Measurements from ENCODE around the gene PGLYRP2. TPM values are rescaled to one million over a fixed set of nuclear protein-coding genes. Genes with fewer than 3 reads are reported as not detected.
"Not testable (repeated sequence)": the region's sequence is repeated elsewhere in the genome, so short reads cannot be mapped to it uniquely, and the experiment has no call there.

Gene PGLYRP2
- total and polyA plus RNA-seq, 2 experiments from 2014 or later = not detected

DNA sequence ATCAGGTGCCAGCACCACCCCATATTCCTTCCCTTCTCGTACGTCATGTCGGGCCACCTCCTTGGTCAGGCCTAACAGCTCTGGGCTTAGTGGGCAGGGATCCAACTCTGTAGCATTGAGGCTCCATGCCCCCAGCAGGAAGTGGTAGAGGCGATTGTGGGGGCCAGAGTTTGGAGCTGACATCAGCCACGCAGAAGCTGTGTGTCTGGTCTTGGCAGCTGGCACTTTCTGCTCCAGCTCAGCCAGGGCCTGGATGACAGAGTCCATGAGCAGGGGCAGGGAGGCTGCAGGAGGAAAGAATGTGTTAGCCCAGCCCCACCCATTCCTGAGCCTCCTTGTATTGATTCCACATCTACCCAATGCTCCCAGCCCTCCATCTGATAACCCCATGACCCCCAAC, 3.0 kb downstream of the PGLYRP2 start:
- H3K27ac ChIP-seq = no peak overlapping the region
- TF ChIP-seq EZH2 (IDR thresholded peaks at IDR 0.05; ENCODE audit: insufficient read depth, poor library complexity, severe bottlenecking) (no peak), EZH2phosphoT487 (IDR thresholded peaks at IDR 0.05; ENCODE audit: insufficient read depth, low read depth) (no peak)
- no peak overlapping the region for H3K4me2 ChIP-seq (ENCODE audit: unreplicated experiment)
- H2AFZ ChIP-seq = no peak overlapping the region
- H3K27me3 ChIP-seq (replicated peaks; ENCODE audit: insufficient read depth) = no peaks in the 10 kb centered on the region; the same call in 1 of the 2 replicates
- H3F3A ChIP-seq (ENCODE audit: insufficient read depth) = no peaks in the 10 kb centered on the region
- H3K4me3 ChIP-seq = no peak overlapping the region
- H3K4me1 ChIP-seq (ENCODE audit: insufficient read depth) = no peaks in the 10 kb centered on the region
- no peaks in the 10 kb centered on the region for H3K36me3 ChIP-seq (ENCODE audit: low read depth)
- 36 to 40% methylated on average over 5 of the region's 5 CpGs for WGBS, 2 experiments (ENCODE audit: low coverage in 1 of 2, low lambda C conversion rate in 2 of 2, missing lambda C conversion rate in 2 of 2)
- no peak for DNase-seq
- no peak overlapping the region for H3K9ac ChIP-seq
- in situ Hi-C loops (cut with MboI) = no loop called here
- H3K9me2 ChIP-seq (ENCODE audit: insufficient read depth) = no peaks in the 10 kb centered on the region
- H4K20me1 ChIP-seq (ENCODE audit: insufficient read depth) = no peaks in the 10 kb centered on the region
- no peaks in the 10 kb centered on the region for H3K79me2 ChIP-seq (ENCODE audit: insufficient read depth)
- no peaks in the 10 kb centered on the region for H3K9me3 ChIP-seq (ENCODE audit: low read depth)

DNA sequence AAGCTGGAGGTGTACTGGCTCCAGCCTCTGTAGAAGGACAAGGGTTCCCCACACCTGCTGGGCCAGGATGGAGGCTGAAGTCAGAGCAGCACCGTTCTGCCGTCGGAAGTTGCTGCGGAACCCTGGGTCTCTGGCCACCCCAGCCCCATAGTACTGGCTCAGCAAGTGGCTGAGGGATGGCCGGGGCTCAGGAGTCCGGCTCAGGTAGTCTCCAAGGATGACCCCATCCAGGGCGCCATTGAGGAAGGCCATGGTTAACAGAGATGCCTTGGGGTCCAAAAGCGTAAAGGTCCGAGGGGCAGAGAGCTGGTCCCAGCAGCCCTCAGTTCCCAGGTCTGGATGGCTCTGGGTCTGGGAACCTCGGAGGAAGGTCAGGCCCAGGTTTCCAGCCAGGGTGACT, 3.7 kb downstream of the PGLYRP2 start:
- Histone ChIP-seq H3K4me1 (ENCODE audit: insufficient read depth) (no peaks in the 10 kb centered on the region), H3K9me3 (ENCODE audit: low read depth) (no peaks in the 10 kb centered on the region), H3K36me3 (ENCODE audit: low read depth) (no peaks in the 10 kb centered on the region), H3K79me2 (ENCODE audit: insufficient read depth) (no peaks in the 10 kb centered on the region), H3K27ac (no peak overlapping the region), H2AFZ (no peak overlapping the region), H3F3A (ENCODE audit: insufficient read depth) (no peaks in the 10 kb centered on the region), H3K9ac (no peak overlapping the region), H3K4me3 (no peak overlapping the region), H3K9me2 (ENCODE audit: insufficient read depth) (no peaks in the 10 kb centered on the region), H4K20me1 (ENCODE audit: insufficient read depth) (no peaks in the 10 kb centered on the region), H3K27me3 (replicated peaks; ENCODE audit: insufficient read depth) (no peaks in the 10 kb centered on the region; the same call in 1 of the 2 replicates), H3K4me2 (ENCODE audit: unreplicated experiment) (no peak overlapping the region)
- in situ Hi-C loops (cut with MboI) = no loop called here
- no peak for TF ChIP-seq EZH2phosphoT487 (IDR thresholded peaks at IDR 0.05; ENCODE audit: insufficient read depth, low read depth)
- no peak for TF ChIP-seq EZH2 (IDR thresholded peaks at IDR 0.05; ENCODE audit: insufficient read depth, poor library complexity, severe bottlenecking)
- DNase-seq = no peak
- 75 to 79% methylated on average over 10 of the region's 10 CpGs for WGBS, 2 experiments (ENCODE audit: low coverage in 1 of 2, low lambda C conversion rate in 2 of 2, missing lambda C conversion rate in 2 of 2)

DNA sequence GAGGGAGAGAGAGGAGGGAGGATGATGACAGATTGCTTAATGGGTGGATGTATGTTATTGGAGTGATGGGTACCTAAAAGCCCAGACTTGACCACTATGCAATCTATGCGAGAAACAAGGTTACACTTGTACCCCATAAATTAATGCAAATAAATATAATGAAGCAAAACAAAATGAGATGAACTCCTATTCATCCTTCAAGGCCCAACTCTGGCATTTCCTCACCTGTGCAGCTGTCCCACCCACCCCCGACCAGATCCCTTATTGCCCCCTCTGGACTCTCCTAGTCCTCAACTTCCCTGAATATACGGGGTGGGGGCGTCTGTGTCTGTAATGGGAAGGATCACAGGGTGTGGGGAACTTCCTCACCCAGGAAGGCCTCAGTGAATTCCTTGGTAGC, 4.1 kb downstream of the PGLYRP2 start:
- no peak for DNase-seq
- Histone ChIP-seq H3K36me3 (ENCODE audit: low read depth) (no peaks in the 10 kb centered on the region), H3K27ac (no peak overlapping the region), H3K9ac (no peak overlapping the region), H3K27me3 (replicated peaks; ENCODE audit: insufficient read depth) (no peaks in the 10 kb centered on the region; the same call in 1 of the 2 replicates), H3K9me2 (ENCODE audit: insufficient read depth) (no peaks in the 10 kb centered on the region), H3K4me3 (no peak overlapping the region), H4K20me1 (ENCODE audit: insufficient read depth) (no peaks in the 10 kb centered on the region), H3K4me2 (ENCODE audit: unreplicated experiment) (no peak overlapping the region), H3F3A (ENCODE audit: insufficient read depth) (no peaks in the 10 kb centered on the region), H3K4me1 (ENCODE audit: insufficient read depth) (no peaks in the 10 kb centered on the region), H2AFZ (no peak overlapping the region), H3K9me3 (ENCODE audit: low read depth) (no peaks in the 10 kb centered on the region), H3K79me2 (ENCODE audit: insufficient read depth) (no peaks in the 10 kb centered on the region)
- no peak for TF ChIP-seq EZH2phosphoT487 (IDR thresholded peaks at IDR 0.05; ENCODE audit: insufficient read depth, low read depth)
- no peak for TF ChIP-seq EZH2 (IDR thresholded peaks at IDR 0.05; ENCODE audit: insufficient read depth, poor library complexity, severe bottlenecking)
- WGBS, 2 experiments (ENCODE audit: low coverage in 1 of 2, low lambda C conversion rate in 2 of 2, missing lambda C conversion rate in 2 of 2) = 35 to 37% methylated on average over 4 of the region's 4 CpGs
- in situ Hi-C loops (cut with MboI) = no loop called here

DNA sequence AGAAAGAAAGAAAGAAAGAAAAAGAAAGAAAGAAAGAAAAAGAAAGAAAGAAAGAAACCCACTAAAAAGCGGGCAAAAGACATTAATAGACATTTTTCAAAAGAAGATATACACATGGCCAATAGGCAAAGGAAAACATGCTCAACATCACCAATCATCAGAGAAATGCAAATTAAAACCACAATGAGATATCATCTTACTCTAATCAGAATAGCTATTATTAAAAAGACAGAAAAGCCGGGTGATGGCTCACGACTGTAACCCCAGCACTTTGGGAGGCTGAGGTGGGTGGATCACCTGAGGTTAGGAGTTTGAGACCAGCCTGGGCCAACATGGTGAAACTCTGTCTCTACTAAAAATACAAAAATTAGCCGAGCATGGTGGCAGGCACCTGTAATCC, 5.5 kb downstream of the PGLYRP2 start:
- H3K27ac ChIP-seq; H3K4me3 ChIP-seq; H3K79me2 ChIP-seq (ENCODE audit: insufficient read depth); H3K36me3 ChIP-seq (ENCODE audit: low read depth); DNase-seq; H3F3A ChIP-seq (ENCODE audit: insufficient read depth); in situ Hi-C loops (cut with MboI); H3K27me3 ChIP-seq (replicated peaks; ENCODE audit: insufficient read depth); H2AFZ ChIP-seq; H3K4me1 ChIP-seq (ENCODE audit: insufficient read depth); H4K20me1 ChIP-seq (ENCODE audit: insufficient read depth); H3K9me2 ChIP-seq (ENCODE audit: insufficient read depth); H3K9me3 ChIP-seq (ENCODE audit: low read depth); H3K4me2 ChIP-seq (ENCODE audit: unreplicated experiment); H3K9ac ChIP-seq: not testable (repeated sequence)
- 27 to 33% methylated on average over 4 of the region's 4 CpGs for WGBS, 2 experiments (ENCODE audit: low coverage in 1 of 2, low lambda C conversion rate in 2 of 2, missing lambda C conversion rate in 2 of 2)

DNA sequence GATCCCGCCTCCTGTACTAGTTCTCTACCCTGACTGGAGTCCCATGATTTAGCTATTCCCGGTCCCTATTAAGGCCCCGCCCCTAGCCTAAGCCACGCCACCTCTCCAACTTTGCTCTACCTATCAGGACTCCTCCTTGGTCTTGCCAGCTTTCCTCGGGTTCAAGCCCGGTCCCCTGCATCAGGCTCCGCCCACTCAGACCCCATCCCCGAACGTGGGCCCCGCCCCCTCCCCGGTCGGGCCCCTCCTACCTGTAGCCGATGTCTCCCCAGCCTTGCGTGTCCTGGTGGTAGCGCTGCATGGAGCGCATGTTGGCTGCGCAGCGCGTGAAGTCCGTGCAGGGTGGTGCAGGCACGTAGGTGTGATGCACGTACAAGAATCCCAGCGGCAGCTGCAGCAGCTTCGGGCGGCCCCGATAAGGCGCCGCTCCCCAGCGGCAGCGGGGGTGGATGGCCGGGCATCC, 7.6 kb downstream of the PGLYRP2 start:
- 58 to 77% methylated on average over 17 to 31 of the region's 31 CpGs for WGBS, 2 experiments (ENCODE audit: low coverage in 1 of 2, low lambda C conversion rate in 2 of 2, missing lambda C conversion rate in 2 of 2)
- Histone ChIP-seq H3K9ac (no peak overlapping the region), H2AFZ (no peak overlapping the region), H3K4me2 (ENCODE audit: unreplicated experiment) (no peak overlapping the region), H3K4me3 (no peak overlapping the region), H4K20me1 (ENCODE audit: insufficient read depth) (no peaks in the 10 kb centered on the region), H3F3A (ENCODE audit: insufficient read depth) (no peaks in the 10 kb centered on the region), H3K36me3 (ENCODE audit: low read depth) (no peaks in the 10 kb centered on the region), H3K27ac (no peak overlapping the region), H3K79me2 (ENCODE audit: insufficient read depth) (no peaks in the 10 kb centered on the region), H3K4me1 (ENCODE audit: insufficient read depth) (no peaks in the 10 kb centered on the region), H3K9me2 (ENCODE audit: insufficient read depth) (no peaks in the 10 kb centered on the region), H3K27me3 (replicated peaks; ENCODE audit: insufficient read depth) (peaks cover 7% of the 10 kb centered on the region), H3K9me3 (ENCODE audit: low read depth) (no peaks in the 10 kb centered on the region)
- in situ Hi-C loops (cut with MboI) = no loop called here
- no peak for DNase-seq
- TF ChIP-seq EZH2phosphoT487 (IDR thresholded peaks at IDR 0.05; ENCODE audit: insufficient read depth, low read depth) (no peak), EZH2 (IDR thresholded peaks at IDR 0.05; ENCODE audit: insufficient read depth, poor library complexity, severe bottlenecking) (no peak)
